Adrenal gland (tissue), 5 donors: Measurements from ENCODE around the gene GDF2.

ENCODE experiments used
- CTCF ChIP-seq, 6 experiments: fragments of 450-650 bp in 4 of 6; fragments of 200-600 bp in 2 of 6; sonication (generic) in 1 of 6; IDR thresholded peaks; 1 replicate in 5 of 6; 2 replicates in 1 of 6; pipeline versions ENCODE4 v1.5.1 to v1.8.0; 2016 to 2021; ENCODE audit warnings: antibody characterized with exemption in 6 of 6, mild to moderate bottlenecking in 2 of 6, moderate library complexity in 1 of 6
- POLR2A ChIP-seq, 2 donors: fragments of 450-650 bp; IDR thresholded peaks; one replicate each; pipeline ENCODE4 v1.6.1; 2017; ENCODE audit warnings: antibody characterized with exemption in 2 of 2, mild to moderate bottlenecking in 2 of 2, moderate library complexity in 1 of 2
- donor health status: DM: no; HTN: no; CAD: no.

DNA sequence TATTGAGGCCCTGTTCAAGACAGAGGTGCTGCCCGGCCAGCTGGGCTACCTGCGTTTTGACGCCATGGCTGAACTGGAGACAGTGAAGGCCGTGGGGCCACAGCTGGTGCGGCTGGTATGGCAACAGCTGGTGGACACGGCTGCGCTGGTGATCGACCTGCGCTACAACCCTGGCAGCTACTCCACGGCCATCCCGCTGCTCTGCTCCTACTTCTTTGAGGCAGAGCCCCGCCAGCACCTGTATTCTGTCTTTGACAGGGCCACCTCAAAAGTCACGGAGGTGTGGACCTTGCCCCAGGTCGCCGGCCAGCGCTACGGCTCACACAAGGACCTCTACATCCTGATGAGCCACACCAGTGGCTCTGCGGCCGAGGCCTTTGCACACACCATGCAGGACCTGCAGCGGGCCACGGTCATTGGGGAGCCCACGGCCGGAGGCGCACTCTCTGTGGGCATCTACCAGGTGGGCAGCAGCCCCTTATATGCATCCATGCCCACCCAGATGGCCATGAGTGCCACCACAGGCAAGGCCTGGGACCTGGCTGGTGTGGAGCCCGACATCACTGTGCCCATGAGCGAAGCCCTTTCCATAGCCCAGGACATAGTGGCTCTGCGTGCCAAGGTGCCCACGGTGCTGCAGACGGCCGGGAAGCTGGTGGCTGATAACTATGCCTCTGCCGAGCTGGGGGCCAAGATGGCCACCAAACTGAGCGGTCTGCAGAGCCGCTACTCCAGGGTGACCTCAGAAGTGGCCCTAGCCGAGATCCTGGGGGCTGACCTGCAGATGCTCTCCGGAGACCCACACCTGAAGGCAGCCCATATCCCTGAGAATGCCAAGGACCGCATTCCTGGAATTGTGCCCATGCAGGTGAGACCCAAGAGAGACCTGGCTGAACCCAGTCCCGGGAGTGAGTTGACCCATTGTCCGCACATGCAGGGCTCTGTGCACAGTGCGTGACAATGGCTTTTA is 28.7 kb downstream of the GDF2 start:
- TF ChIP-seq CTCF (IDR thresholded peaks at IDR 0.05): no peak
- TF ChIP-seq POLR2A (IDR thresholded peaks at IDR 0.05): no peak
